Heart left ventricle (tissue), 13 donors: ENCODE measurements around the gene GLIPR1L1.

Source experiments
- CTCF ChIP-seq, 12 donors: fragments of 200-600 bp; sonication (generic) in 4 of 12; IDR thresholded peaks; one replicate each; pipeline versions ENCODE4 v1.5.0 to v1.8.0; 2018 to 2022; ENCODE audit warnings: antibody characterized with exemption in 12 of 12, mild to moderate bottlenecking in 5 of 12
- POLR2A ChIP-seq, 2 donors: fragments of 450-650 bp; IDR thresholded peaks; one replicate each; pipeline ENCODE4 v1.6.1; 2017; ENCODE audit warnings: antibody characterized with exemption in 2 of 2, mild to moderate bottlenecking in 2 of 2, moderate library complexity in 2 of 2
- donor health status: ischemic (EF 13 %, LVEDD 7.1; RV severe dilation, severe dysfunction).
- donor health status: DM: no; HTN: yes; CAD: no.
- donor health status: DM: no; HTN: no; CAD: no.
- donor health status: ischemic (EF 25% LVEDD 6.9; RV normal size, moderate dysfunction).
- donor health status: ischemic (EF 25% LVEDD 5.7; RV mildly dilated, moderate dysfunction).
- donor health status: ischemic (EF 35%, LVEDD 5.7; RV mildly dilated, moderate dysfunction).
- donor health status: nonischemic (EF 11% LVEDD 7.7; RV severe dilation, severe dysfunction).
- donor health status: DM: yes; HTN: yes; CAD: no.
- donor health status: PGD.
- donor health status: ischemic (EF 29% LVEDD 5.4; RV normal size, mild dysfunction).
- donor health status: nonischemic (EF 23%, LVEDD 6.1; RV moderate dilation, normal function).

- TF ChIP-seq CTCF (IDR thresholded peaks at IDR 0.05), result peak; percentile 78 to 98 (median 90)
- TF ChIP-seq POLR2A (IDR thresholded peaks at IDR 0.05), result no peak
Measured at GRCh38 chr12:75334384-75335030, at the start of gene GLIPR1L1.
